T-helper 2 cell (primary cell): ENCODE measurements around the gene ALDOC.

Experiments
- DNase-seq, 5 experiments: peaks; one replicate each; pipeline versions ENCODE4 v3.0.0 to v3.0.0-alpha.2; 2012 to 2022

Gene ALDOC

GRCh38 chr17:28551421-28552175 is 25.1 kb downstream of the ALDOC start:
- DNase-seq, result no peak

- DNase-seq, result no peak
These were observed 25.8 kb downstream of the ALDOC start for GRCh38 chr17:28550858-28551257.

- peak; percentile 11 to 86 (median 59) for DNase-seq
These were observed 27.2 kb downstream of the ALDOC start for GRCh38 chr17:28549236-28550132.

DNA sequence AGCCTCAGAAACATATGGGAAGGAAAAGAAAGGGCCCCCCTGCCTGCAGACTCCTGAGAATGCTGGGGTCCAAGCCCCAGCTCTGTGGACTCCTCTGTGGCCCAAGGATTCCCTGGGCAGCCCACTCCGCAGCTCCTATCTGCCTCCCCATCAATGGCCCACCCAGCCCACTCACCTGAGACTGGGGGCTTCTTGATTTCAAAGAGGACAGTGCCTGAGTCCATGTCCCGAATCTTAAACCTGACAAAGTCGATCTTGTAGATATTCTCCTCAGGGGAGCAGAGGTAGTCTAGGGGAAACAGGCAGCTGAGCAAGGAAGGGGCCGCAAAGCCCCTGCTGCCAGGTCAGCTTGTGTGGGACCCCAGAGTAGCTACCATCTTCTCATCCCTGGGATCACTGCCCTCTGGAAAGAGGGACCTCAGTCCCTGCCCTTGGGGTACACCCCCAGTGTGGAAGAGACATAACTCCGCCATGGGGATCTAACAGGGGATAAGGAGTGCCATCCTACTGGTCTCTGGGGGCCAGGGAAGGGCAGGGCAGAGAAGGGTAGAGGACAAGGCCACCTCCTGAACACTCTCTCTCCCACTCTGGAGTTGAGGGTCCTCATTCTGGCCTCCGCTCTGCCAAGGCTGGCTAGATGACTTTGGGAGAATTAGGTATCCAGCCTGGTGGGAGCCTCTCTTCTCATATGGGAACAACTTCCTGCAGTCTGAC is 28.1 kb downstream of the ALDOC start:
- no peak for DNase-seq

DNA sequence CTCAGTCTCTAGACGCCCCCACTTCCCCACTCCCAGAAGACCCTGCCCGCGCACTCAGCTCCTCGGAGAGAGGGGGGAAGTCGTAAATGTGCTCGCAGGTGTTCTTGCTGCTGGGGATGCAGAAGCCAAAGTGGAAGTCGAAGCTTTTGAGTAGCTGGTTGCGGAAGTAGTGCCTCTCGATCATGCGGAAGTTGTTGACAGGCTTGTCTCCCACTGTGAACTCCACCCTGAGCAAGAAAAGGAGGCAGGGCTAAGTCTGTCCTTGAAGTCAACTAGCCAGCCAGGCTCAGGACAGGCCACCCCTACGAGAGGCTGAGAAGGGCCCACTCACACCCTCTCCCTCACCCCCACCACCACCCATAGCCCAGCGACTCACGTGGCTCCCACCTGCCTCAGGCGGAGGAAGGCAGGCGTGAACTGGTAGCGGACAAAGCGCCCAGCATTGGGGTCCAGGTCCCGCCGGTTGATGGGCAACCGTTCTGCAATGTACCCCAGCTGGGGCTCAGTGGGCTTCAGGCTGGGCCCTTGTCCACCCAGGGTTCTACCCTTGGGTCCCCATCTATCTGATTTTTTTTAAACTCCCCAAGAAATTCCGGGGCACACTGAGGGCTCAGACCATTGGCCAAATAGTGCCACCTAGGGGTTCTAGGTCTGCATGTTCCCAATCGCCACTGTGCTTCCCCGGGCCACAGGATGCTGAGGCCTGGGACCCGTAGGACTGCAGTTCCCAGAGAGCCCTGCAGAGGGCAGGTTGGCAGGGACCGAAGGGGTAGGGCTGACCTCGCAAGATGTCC is 28.9 kb downstream of the ALDOC start:
- DNase-seq, result peak in 4 of 5 experiments; percentile 31 to 63 (median 46)

DNA sequence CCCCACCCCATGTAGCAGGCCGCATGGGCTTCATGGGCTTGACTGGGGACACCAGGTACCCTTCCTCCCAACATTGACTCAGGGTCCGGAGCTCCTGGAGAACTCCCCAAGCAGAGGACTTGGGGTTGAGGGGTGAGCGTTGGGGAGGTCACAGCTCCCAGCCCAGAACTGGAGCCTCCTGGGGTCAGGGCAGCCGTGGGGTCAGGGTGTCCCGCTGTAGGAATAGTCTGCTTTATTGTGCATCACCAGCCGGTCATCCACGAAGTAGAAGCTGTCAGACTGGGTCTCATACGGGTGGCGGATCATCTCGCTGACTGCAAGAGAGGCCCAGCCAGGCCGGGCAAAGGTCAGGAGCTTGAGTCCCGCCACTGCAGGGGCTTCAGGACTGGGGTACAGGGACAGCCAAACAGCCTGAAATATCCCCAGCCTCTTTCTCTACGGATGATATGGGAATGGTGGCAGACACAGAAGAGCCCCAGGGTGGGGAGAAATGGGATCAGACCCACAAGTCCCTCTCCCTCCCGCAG is 29.5 kb downstream of the ALDOC start:
- DNase-seq, result no peak

GRCh38 chr17:28545787-28546415 is 30.8 kb downstream of the ALDOC start:
- DNase-seq, result no peak

- DNase-seq, result no peak
These were observed 31.6 kb downstream of the ALDOC start for GRCh38 chr17:28545141-28545503.

GRCh38 chr17:28544402-28545140 is 32.1 kb downstream of the ALDOC start:
- DNase-seq, result no peak

DNA sequence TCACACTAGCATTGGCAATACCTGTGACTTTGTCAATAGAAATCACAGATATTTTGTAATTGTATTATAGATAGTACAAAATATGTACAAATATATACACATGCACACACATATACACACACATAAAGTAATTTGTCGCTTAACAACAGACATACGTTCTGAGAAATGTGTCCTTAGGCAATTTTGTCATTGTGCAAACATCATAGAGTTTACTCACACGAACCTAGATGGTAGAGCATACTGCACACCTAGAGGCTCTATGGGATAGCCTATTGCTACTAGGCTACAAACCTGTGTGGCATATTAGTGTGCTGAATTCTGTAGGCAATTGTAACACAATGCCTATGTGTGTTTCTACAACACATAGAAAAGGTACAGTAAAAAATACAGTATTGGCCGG is 35.3 kb downstream of the ALDOC start:
- no peak for DNase-seq

DNA sequence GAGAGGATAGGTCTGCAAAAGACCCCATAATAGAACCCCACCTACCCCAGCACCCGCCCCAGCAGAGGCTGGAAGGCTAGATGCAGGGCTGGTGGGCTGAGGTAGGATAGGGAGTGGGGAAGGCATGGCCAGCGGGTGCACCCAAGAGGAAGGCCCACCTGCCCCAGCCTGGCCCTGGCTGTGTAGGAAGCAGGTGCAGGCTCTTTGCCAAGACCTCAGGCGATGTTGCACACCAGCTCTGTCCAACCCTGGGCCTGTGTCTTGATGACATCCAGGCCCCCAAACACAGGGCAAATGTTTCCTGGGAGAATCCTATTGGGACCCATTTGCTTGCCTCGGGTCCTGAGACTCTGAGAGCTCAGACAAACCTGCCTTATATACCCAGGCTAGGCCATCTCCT is 36.5 kb downstream of the ALDOC start:
- no peak for DNase-seq

DNA sequence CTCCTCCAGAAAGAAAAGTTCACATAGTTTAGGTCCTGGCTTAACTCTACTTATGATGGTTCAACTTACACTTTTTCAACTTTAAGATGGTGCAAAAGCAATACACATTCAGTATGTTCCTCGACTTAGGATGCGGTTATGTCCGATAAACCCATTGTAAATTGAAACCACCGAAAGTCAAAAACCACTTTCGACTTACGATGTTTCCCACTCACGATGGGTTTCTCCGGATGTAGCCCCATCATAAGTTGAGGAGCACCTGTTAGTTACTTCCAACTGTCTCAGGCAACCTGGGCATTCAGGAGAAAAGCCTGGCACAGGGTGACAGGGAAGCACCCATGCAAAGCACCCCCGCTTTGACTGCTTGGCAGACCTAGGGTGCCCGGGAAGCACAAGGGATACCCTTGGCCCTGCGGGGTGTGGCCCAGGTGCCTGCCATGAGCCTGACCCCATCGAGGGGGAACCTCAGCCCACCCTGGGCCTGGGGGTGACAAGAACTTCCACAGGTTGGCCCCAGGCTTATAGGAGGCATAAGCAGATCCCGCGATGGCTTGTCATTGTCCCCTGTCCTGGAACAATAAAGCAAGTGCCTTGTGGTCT is 38.3 kb downstream of the ALDOC start:
- no peak for DNase-seq

- no peak for DNase-seq
These were observed 39.5 kb downstream of the ALDOC start for GRCh38 chr17:28537219-28537610.

GRCh38 chr17:28536532-28537218 is 40.0 kb downstream of the ALDOC start:
- DNase-seq, result no peak

DNA sequence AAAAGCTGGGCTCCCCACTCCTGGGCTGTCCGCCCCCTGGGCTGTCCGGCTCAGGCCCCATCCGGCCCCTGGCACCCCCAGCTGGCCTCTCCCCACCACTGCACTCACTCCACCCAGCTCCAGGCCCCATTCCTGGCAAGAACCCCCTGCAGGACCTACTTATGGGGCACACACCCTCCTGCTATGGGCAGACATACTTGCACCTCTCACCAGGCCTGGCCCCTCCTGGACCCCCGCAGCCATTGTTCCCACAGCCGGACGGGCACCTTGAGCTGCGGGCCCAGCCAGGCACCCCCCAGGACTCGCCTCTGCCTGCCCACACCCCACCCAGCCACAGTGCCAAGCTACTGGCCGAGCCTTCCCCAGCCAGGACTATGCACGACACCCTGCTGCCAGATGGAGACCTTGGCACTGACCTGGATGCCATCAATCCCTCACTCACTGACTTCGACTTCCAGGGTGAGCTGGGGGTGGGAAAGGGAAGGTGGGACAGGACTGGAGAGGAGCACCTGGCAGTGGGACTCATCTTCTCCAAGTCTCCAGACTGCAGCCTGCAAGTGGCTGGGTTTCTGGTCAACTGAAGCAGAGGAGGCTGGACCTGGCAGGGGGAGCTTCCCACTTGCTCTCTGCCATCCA is 41.8 kb downstream of the ALDOC start:
- DNase-seq, result no peak

GRCh38 chr17:28533091-28533807 is 43.4 kb downstream of the ALDOC start:
- DNase-seq, result no peak

DNA sequence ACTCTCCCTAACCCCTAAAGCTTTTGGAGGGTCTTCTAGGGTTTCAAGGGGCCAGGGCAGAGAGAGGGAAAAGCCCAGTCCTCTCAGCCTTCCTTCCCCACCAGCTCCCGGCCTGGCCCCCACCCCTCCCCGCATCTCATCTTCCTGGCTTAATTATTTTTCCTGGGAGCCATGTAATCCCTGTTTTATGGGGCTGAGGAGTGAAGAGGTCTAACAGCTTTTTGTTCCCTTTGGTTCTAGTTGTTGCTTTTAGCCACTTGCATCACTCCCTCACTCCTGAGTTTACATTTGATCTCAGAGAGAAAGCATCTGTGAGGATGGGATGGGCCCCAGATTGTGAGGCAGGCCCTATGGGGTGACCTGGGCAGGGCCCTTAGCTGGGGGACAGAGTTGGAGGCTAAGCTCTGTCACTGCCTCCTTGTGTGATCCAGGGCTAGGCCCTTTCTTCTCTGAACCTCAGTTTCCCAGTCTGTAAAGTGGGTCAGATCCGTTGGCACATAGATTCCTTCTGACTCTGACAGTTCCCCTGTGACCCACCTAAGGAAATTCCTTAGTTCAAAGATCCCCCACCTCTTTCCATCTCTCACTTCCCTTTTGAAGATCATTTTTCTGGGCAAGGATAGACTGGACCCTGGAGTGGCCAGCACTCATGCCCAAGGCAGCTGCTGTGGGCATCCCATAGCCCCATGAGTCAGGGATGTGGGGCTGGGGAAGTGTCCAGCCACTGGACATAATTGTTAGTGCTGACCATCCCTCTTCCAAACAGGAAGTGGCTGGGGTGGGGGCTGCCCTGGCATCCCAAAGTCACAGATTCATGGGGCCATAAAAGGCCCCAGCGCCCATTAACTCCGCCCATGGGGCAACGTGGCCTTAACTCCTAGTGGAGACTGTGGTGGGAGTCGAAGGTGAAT is 44.4 kb downstream of the ALDOC start:
- no peak for DNase-seq

GRCh38 chr17:28530926-28531325 is 45.8 kb downstream of the ALDOC start:
- DNase-seq, result no peak
